A549 (cell line): ENCODE results near the gene SP6. TPM values are rescaled to one million over a fixed set of nuclear protein-coding genes. Genes with fewer than 3 reads are reported as not detected.

Experiments used
- ATAC-seq, 2 experiments: fragments of 200-7000 bp in 1 of 2; fragments of >200 bp in 1 of 2; cut with Nextera tagmentation in 1 of 2; cut with Tn5 transposase in 1 of 2; 3 replicates each; pipeline versions ENCODE4 v1.8.0 to v1.9.1; 2018 to 2020; ENCODE audit warnings: mild to moderate bottlenecking in 1 of 2, moderate library complexity in 1 of 2
- CTCF ChIA-PET: fragments of 300-600 bp; sonication (Branson Sonifier 250); formaldehyde crosslinking; extraction: SDS; loops from one replicate; lab custom pipeline; 2021; ENCODE audit warnings: antibody characterized with exemption, inconsistent platforms; lab: Yijun Ruan, JAX
- POLR2A ChIA-PET: fragments of 350-600 bp; formaldehyde crosslinking; extraction: SDS; loops from one replicate; lab custom pipeline; 2021; ENCODE audit warnings: antibody characterized with exemption, inconsistent platforms; lab: Yijun Ruan, JAX
- DNase-seq, 2 experiments: peaks; one replicate each; pipeline versions ENCODE4 v3.0.0 to v3.0.0-alpha.2; 2011 to 2016; ENCODE audit warnings: low read depth in 1 of 2, low spot score in 1 of 2
- FAIRE-seq: peaks from 2 replicates; lab custom pipeline; 2011; peaks lifted over from hg19 to GRCh38; lab: Jason Lieb, UNC
- H3K27ac ChIP-seq, 2 experiments: fragments of >200 bp; sonication (Bioruptor Twin); formaldehyde crosslinking; 3 replicates each; pipeline ENCODE4 v1.5.1; 2016 to 2017
- H3K4me1 ChIP-seq: fragments of >200 bp; sonication (Bioruptor Twin); formaldehyde crosslinking; 3 replicates; pipeline ENCODE4 v1.6.1; 2016
- H3K4me2 ChIP-seq: fragments of >200 bp; sonication (Bioruptor Twin); formaldehyde crosslinking; 3 replicates; pipeline ENCODE4 v1.6.1; 2016
- H3K4me3 ChIP-seq: fragments of >200 bp; sonication (Bioruptor Twin); formaldehyde crosslinking; 3 replicates; pipeline ENCODE4 v1.5.1; 2016
- H3K9me3 ChIP-seq: fragments of >200 bp; sonication (Bioruptor Twin); formaldehyde crosslinking; 3 replicates; pipeline ENCODE4 v1.6.1; 2016
- BCL3 ChIP-seq: fragments of >200 bp; sonication (Bioruptor Twin); formaldehyde crosslinking; IDR thresholded peaks from 3 replicates; pipeline ENCODE4 v1.6.1; 2016
- EHMT2 ChIP-seq: fragments of 200-600 bp; sonication (generic); IDR thresholded peaks from 2 replicates; pipeline ENCODE4 v1.6.1; 2016; ENCODE audit warnings: antibody characterized with exemption, low read depth, mild to moderate bottlenecking, moderate library complexity
- EP300 ChIP-seq, 2 experiments: fragments of >200 bp; sonication (Bioruptor Twin); formaldehyde crosslinking; IDR thresholded peaks; 2 replicates in 1 of 2; 3 replicates in 1 of 2; pipeline ENCODE4 v1.6.1; 2016 to 2017
- KDM1A ChIP-seq: fragments of 200-600 bp; sonication (generic); IDR thresholded peaks from 2 replicates; pipeline ENCODE4 v1.6.1; 2016; ENCODE audit warnings: low read depth, mild to moderate bottlenecking
- MAFK ChIP-seq: fragments of 450-650 bp; IDR thresholded peaks from 2 replicates; pipeline ENCODE4 v1.6.1; 2014; ENCODE audit not compliant: partially characterized antibody
- NPAS2 ChIP-seq: fragments of 250-450 bp; sonication (Bioruptor Pico); IDR thresholded peaks from 2 replicates; pipeline ENCODE4 v1.8.0; 2022; ENCODE audit warnings: mild to moderate bottlenecking, moderate library complexity, borderline replicate concordance
- PBX3 ChIP-seq: IDR thresholded peaks from 2 replicates; pipeline ENCODE4 v1.6.1; 2012
- POLR2A ChIP-seq: IDR thresholded peaks from 2 replicates; pipeline ENCODE4 v1.6.1; 2012; ENCODE audit warnings: mild to moderate bottlenecking, low read length
- RAD21 ChIP-seq, 2 experiments: fragments of >200 bp in 1 of 2; sonication (Bioruptor Twin) in 1 of 2; formaldehyde crosslinking in 1 of 2; IDR thresholded peaks in 1 of 2; conservative IDR thresholded peaks in 1 of 2; 2 replicates in 1 of 2; 3 replicates in 1 of 2; pipeline ENCODE4 v1.6.1; 2012 to 2018; ENCODE audit warnings: inconsistent platforms in 1 of 2
- RARB ChIP-seq: fragments of 250-450 bp; sonication (Bioruptor Pico); IDR thresholded peaks from 2 replicates; pipeline ENCODE4 v1.8.0; 2021; ENCODE audit warnings: mild to moderate bottlenecking, moderate library complexity
- REST ChIP-seq: fragments of 200-600 bp; sonication (generic); IDR thresholded peaks from 2 replicates; pipeline ENCODE4 v1.6.1; 2016; ENCODE audit warnings: antibody characterized with exemption, mild to moderate bottlenecking, moderate library complexity
- RFX5 ChIP-seq: fragments of 450-650 bp; IDR thresholded peaks from 2 replicates; pipeline ENCODE4 v1.7.1; 2014; ENCODE audit warnings: antibody characterized with exemption, mild to moderate bottlenecking, moderate library complexity
- RNF2 ChIP-seq: fragments of 200-600 bp; sonication (generic); IDR thresholded peaks from 2 replicates; pipeline ENCODE4 v1.6.1; 2016; ENCODE audit warnings: low read depth, mild to moderate bottlenecking, antibody characterized with exemption, moderate library complexity, borderline replicate concordance
- SMC3 ChIP-seq: fragments of >200 bp; sonication (Bioruptor Twin); formaldehyde crosslinking; IDR thresholded peaks from 3 replicates; pipeline ENCODE4 v1.6.1; 2018; ENCODE audit warnings: inconsistent platforms
- SREBF2 ChIP-seq: fragments of 450-650 bp; IDR thresholded peaks from 2 replicates; pipeline ENCODE4 v1.6.1; 2014; ENCODE audit warnings: mild to moderate bottlenecking, moderate library complexity
- TFCP2L1 ChIP-seq: fragments of 250-450 bp; sonication (Bioruptor Pico); IDR thresholded peaks from 2 replicates; pipeline ENCODE4 v1.5.0; 2021; ENCODE audit warnings: mild to moderate bottlenecking
- ZC3H11A ChIP-seq: fragments of 450-650 bp; IDR thresholded peaks from 2 replicates; pipeline ENCODE4 v1.6.1; 2014; ENCODE audit warnings: antibody characterized with exemption, mild to moderate bottlenecking
- WGBS: methylation state at CpG from one replicate; pipeline ENCODE4 v1.1.6; 2017; ENCODE audit errors: missing lambda C conversion rate; 5-methylcytosine and 5-hydroxymethylcytosine counted together
- polyA plus RNA-seq, 4 experiments: library from polyadenylated mRNA; depleted of rRNA in 3 of 4; stranded (reverse); fragments of >200 nt; fragmentation: RNase III in 1 of 4; extraction: RNeasy Plus Mini Kit Qiagen cat#74134 plus additional on column Dnase treatment in 1 of 4; gene quantifications; 2 replicates in 3 of 4; 3 replicates in 1 of 4; pipeline ENCODE4 v1.2.3, GENCODE V29; 2011 to 2017
- TF ChIP-seq, protein P1 (sequence below): fragments of 450-650 bp; IDR thresholded peaks from 2 replicates; pipeline ENCODE4 v1.6.1; 2014; ENCODE audit warnings: antibody characterized with exemption

SP6 gene
- polyA plus RNA-seq, 2 of the 4 experiments (the other 2 are of a cell fraction) = 0.61 to 2.1 TPM

GRCh38 chr17:47801906-47802305 lies 49.1 kb downstream of the SP6 start (continued):
- TF ChIP-seq, protein P1, sequence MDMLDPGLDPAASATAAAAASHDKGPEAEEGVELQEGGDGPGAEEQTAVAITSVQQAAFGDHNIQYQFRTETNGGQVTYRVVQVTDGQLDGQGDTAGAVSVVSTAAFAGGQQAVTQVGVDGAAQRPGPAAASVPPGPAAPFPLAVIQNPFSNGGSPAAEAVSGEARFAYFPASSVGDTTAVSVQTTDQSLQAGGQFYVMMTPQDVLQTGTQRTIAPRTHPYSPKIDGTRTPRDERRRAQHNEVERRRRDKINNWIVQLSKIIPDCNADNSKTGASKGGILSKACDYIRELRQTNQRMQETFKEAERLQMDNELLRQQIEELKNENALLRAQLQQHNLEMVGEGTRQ = no peak
- no peak for TF ChIP-seq KDM1A

DNA sequence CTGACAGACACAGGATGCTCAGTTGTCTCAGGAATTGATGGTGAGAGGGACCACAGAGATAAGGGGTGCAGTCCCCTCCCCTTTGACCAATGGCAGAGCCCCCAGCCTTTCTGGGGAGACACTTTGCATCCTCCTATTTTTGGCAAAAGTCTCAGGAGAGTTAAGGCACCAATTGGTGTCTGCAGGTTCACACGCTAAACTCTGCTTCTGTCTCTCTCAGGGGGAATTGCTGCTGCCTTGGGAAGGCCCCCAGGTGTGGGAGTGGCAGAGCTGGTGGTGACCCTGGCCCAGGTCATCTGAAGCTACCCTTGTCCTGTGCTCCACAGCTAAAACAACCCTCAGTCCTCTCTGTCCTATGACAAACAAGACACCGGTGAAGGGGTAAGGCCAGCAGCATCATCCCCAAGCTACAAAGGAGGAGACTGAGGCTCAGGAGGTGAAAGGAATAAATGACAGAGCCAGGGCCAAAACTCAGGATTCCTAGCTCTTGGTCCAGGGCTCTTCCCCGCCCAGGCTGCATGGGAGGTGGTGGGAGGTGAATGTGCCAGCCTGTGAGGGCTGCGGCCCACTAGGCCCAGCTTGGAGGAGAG lies 49.7 kb downstream of the SP6 start:
- H3K27ac ChIP-seq = no peak overlapping the region
- 0 out of 6 replicates have a peak, but pooled peaks of 1 of the 2 experiments have one; percentile 5 for ATAC-seq
- H3K9me3 ChIP-seq = no peaks in the 10 kb centered on the region
- no peak overlapping the region for H3K4me3 ChIP-seq
- TF ChIP-seq PBX3 (no peak), SREBF2 (no peak), ZC3H11A (no peak), SMC3 (no peak), RFX5 (no peak)
- DNase-seq = no peak
- WGBS = 45% methylated on average over 4 of the region's 4 CpGs
- no peak for FAIRE-seq
- H3K4me2 ChIP-seq = no peak overlapping the region
- CTCF ChIA-PET = interaction anchor here (0.6 to 7.3 kb wide), 31 partner anchors 9 to 213 kb away, joined by 3 to 47 read pairs (median 6); partner anchors contain the start of genes SCRN2 and TBX21
- H3K4me1 ChIP-seq = no peaks in the 10 kb centered on the region
- POLR2A ChIA-PET = no interaction called here

- ChIA-PET CTCF (interaction anchor here (0.6 to 7.3 kb wide), 17 partner anchors 8 to 149 kb away, joined by 3 to 47 read pairs (median 19); partner anchors contain the start of gene TBX21), POLR2A (no interaction called here)
- WGBS = 63% methylated on average over 12 of the region's 12 CpGs
- Histone ChIP-seq H3K4me3 (no peak overlapping the region), H3K4me2 (no peak overlapping the region), H3K9me3 (no peaks in the 10 kb centered on the region), H3K4me1 (no peaks in the 10 kb centered on the region), H3K27ac (no peak overlapping the region)
- DNase-seq (no peak), FAIRE-seq (no peak), ATAC-seq (no peak)
- TF ChIP-seq RARB (CRISPR knock-in tag) (no peak), POLR2A (no peak), BCL3 (no peak), SMC3 (no peak), NPAS2 (CRISPR knock-in tag) (no peak), EP300 (IDR thresholded peaks at IDR 0.05) (no peak), RAD21 (conservative IDR thresholded peaks at IDR 0.05 in 1 of 2, IDR thresholded peaks at IDR 0.05 in 1 of 2) (no peak), MAFK (no peak), TFCP2L1 (CRISPR knock-in tag) (no peak)
Observed at GRCh38 chr17:47800686-47801085, 50.3 kb downstream of the SP6 start.

DNA sequence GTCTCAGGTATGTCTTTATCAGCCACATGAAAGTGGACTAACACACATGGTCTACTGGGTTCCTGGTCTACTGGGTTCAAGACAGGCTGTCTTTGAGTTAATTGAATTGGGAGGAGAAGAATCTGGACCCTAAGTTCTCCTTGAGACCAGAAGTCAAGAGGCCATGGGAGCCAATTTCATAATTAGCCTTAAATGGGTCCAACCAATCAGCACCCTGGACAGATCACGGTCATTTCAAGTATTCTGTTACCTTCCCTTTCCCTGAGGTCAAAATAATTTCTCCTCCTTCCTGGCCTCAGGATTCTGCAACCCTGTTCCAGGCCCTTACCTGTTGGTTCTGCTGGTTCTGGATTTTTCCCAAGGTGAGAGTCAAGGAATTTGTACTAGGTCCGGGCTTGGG lies 53.2 kb downstream of the SP6 start:
- ATAC-seq (no peak), DNase-seq (no peak), FAIRE-seq (no peak)
- Histone ChIP-seq H3K4me1 (no peaks in the 10 kb centered on the region), H3K27ac (no peak overlapping the region), H3K9me3 (no peaks in the 10 kb centered on the region), H3K4me2 (no peak overlapping the region), H3K4me3 (no peak overlapping the region)
- POLR2A ChIA-PET = no interaction called here
- WGBS = 30% methylated on average over 2 of the region's 2 CpGs
- CTCF ChIA-PET = interaction anchor here (1.0 to 3.0 kb wide), 8 partner anchors 8 to 105 kb away, joined by 3 to 15 read pairs (median 6); no protein-coding TSS in a partner anchor
- TF ChIP-seq RNF2 (no peak), EHMT2 (peak; percentile 69; the same call in 1 of the 2 replicates), REST (peak; percentile 88)
